Activated T-helper 1 cell treated with anti-CD3 and anti-CD28 coated beads, Interleukin-12 subunit alpha, Interleukin-12 subunit beta, Interleukin-2, Interleukin-4 antibody, amounts not matched to agents 30 ng/mL and 10 ng/mL and 1 ng/mL, durations not matched to agents 14 hours and 24 hours and 36 hours (primary cell): Measurements from ENCODE around the gene TIMM50. TPM values are rescaled to one million over a fixed set of nuclear protein-coding genes. Genes with fewer than 3 reads are reported as not detected.

Experiments
- DNase-seq: peaks from one replicate; pipeline ENCODE4 v3.0.0; 2021; ENCODE audit warnings: low spot score
- H3K27ac Mint-ChIP-seq: one replicate; pipeline ENCODE4 v1.8.0; 2021; ENCODE audit warnings: mild to moderate bottlenecking, mixed read lengths
- H3K27me3 Mint-ChIP-seq: one replicate; pipeline ENCODE4 v1.8.0; 2022; ENCODE audit warnings: mild to moderate bottlenecking, moderate library complexity, mixed read lengths; ENCODE audit not compliant: insufficient read depth
- H3K36me3 Mint-ChIP-seq: one replicate; pipeline ENCODE4 v1.8.0; 2021; ENCODE audit warnings: low read depth, mixed read lengths
- H3K4me1 Mint-ChIP-seq: one replicate; pipeline ENCODE4 v1.8.0; 2021; ENCODE audit warnings: low read depth, mixed read lengths
- H3K4me3 Mint-ChIP-seq: one replicate; pipeline ENCODE4 v1.8.0; 2021; ENCODE audit warnings: mild to moderate bottlenecking, moderate library complexity, mixed read lengths
- H3K9me3 Mint-ChIP-seq: one replicate; pipeline ENCODE4 v1.8.0; 2021; ENCODE audit warnings: mixed read lengths
- intact Hi-C: fragments of 100-400 bp; cut with micrococcal nuclease; formaldehyde crosslinking; loops from one replicate; pipeline ENCODE4 v1.15.1; 2024
- total RNA-seq: library from RNA; stranded (reverse); gene quantifications from 2 replicates; pipeline ENCODE4 v1.2.3, GENCODE V29; 2022

The TIMM50 gene
- total RNA-seq, 1 donor from 2014 or later, result 127 TPM

DNA sequence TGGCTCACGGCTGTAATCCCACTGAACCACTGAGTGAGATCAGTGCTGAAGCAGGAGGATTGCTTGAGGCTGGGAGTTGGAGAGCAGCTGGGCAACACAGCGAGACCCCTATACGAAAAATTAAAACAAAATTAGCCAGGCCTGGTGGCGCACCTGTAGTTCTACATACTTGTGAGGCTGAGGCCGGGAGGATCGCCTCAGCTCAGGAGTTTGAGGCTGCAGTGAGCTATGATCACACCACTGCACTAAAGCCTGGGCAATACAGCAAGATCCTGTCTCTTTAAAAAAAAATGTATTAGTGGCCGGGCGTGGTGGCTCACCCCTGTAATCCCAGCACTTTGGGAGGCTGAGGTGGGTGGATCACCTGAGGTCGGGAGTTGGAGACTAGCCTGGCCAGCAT lies 28.0 kb downstream of the TIMM50 start:
- DNase-seq, result no peak
- intact Hi-C loops, result no loop called here
- Mint-ChIP-seq H3K27me3 (peaks cover 57% of the 10 kb centered on the region), H3K9me3 (no peaks in the 10 kb centered on the region), H3K4me1 (peaks cover 11% of the 10 kb centered on the region), H3K27ac (no peak overlapping the region), H3K4me3 (no peak overlapping the region), H3K36me3 (no peaks in the 10 kb centered on the region)

DNA sequence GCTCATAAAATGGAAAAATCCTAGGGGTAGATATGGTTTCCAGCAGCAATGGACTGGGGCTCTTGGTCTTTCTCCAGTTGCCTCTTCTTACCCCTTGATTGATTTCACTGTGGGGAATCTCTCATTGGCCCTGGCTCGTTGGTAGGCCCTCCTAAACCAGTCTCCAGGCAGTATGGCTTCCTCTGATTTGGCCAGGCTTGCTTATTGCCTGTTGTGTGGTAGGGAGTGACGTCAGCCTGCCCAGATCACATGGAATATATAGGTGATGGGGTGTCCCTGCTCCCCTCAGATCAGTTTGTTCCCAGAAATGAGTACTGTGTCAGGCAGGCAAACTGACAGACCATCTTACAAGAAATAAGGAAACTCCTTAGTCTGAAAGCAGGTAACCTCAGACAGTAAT lies 28.6 kb downstream of the TIMM50 start:
- H3K36me3 Mint-ChIP-seq, result no peaks in the 10 kb centered on the region
- H3K4me1 Mint-ChIP-seq, result peaks cover 11% of the 10 kb centered on the region
- no peak for DNase-seq
- no peak overlapping the region for H3K27ac Mint-ChIP-seq
- no peak overlapping the region for H3K4me3 Mint-ChIP-seq
- intact Hi-C loops, result no loop called here
- H3K9me3 Mint-ChIP-seq, result no peaks in the 10 kb centered on the region
- peaks cover 57% of the 10 kb centered on the region for H3K27me3 Mint-ChIP-seq

DNA sequence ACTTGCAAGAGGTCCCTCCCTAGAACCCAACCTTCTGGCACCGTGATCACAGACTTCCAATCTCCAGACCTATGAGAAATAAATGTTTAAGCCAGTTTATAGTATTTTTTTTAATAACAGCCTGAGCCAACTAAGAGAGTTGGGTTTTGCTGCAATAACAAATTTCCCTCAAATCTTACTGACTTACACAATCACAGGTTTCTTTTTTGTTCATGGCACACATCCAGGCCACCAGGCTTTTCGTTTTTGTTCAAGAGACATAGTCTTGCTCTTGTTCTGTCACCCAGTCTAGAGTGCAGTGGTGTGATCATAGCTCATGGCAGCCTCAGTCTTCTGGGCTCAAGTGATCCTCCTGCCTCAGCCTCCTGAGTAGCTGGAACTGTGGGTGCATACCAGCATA lies 32.4 kb downstream of the TIMM50 start:
- H3K27ac Mint-ChIP-seq, result no peak overlapping the region
- peaks cover 12% of the 10 kb centered on the region for H3K4me1 Mint-ChIP-seq
- H3K27me3 Mint-ChIP-seq, result peaks cover 54% of the 10 kb centered on the region
- DNase-seq, result no peak
- peaks cover 6% of the 10 kb centered on the region for H3K36me3 Mint-ChIP-seq
- H3K4me3 Mint-ChIP-seq, result no peak overlapping the region
- no peaks in the 10 kb centered on the region for H3K9me3 Mint-ChIP-seq
- intact Hi-C loops, result no loop called here

DNA sequence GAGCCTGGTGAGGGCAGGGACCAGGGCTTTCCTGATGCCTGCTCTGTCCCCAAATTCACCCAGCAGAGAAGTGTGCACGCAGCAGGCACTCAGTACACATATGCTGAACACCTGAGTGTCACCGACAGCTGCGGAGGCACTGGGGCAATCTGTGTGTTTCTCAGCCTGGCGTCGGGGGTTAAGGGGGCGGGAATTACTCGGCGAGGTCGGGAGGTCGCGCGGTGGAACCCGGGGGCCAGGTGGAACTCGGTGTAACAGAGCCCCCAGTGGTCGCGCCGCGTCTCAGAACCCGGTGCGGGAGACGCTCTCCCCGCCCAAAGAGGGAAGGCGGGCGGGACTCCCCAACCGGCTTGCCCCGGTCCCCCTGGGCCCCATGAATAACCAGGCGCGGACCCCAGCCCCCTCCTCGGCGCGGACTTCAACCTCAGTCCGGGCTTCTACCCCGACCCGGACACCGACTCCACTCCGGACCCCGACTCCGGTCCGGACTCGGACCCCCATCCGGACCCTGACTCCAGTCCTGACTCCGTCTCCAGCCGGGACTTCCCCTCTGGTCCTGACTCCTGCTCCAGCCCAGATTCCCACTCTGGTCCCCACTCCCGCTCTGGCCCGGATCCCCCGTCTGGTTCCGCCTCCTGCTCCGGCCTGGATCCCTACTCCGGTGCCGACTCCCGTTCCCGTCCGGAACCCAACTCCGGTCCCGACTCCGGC lies 34.4 kb downstream of the TIMM50 start, which contains the start of gene SELENOV:
Gene SELENOV, plus strand, starts transcription at position 300 of the 711 bp plus-strand sequence. Its CDS starts 74 bp downstream, at position 374.
- peaks cover 9% of the 10 kb centered on the region for H3K4me1 Mint-ChIP-seq
- intact Hi-C loops, result loop anchor here (2.0 kb wide), 1 partner anchor 16 kb away; the partner anchor contains the start of gene DLL3
- peaks cover 6% of the 10 kb centered on the region for H3K36me3 Mint-ChIP-seq
- no peaks in the 10 kb centered on the region for H3K9me3 Mint-ChIP-seq
- H3K27me3 Mint-ChIP-seq, result peaks cover 43% of the 10 kb centered on the region
- peak within 1 kb of the TSS; percentile 60 for H3K4me3 Mint-ChIP-seq
- H3K27ac Mint-ChIP-seq, result no peak within 1 kb of the TSS
- DNase-seq, result no peak

DNA sequence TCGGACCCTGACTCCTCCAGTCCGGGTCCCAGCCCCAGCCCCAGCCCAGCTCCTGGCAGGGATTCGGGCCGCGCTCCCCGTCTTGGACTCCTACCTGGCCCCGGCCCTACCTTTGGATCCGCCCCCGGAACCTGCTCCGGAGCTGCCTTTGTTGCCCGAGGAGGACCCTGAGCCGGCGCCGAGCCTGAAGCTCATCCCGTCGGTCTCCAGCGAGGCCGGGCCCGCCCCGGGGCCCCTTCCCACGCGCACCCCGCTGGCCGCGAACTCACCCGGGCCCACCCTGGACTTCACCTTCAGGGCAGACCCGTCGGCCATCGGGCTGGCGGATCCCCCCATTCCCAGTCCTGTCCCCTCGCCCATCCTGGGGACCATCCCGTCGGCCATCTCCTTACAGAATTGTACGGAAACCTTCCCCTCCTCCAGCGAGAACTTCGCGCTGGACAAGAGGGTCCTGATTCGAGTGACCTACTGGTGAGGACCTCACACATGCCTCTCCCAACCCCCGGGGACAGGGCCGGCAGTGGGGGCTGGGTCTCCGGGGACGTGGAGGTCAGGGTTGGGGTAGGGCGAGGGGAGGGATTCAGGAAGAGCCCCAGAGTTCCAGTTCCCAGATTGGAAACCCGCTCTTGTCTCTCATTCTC lies 35.0 kb downstream of the TIMM50 start:
- Mint-ChIP-seq H3K27ac (no peak overlapping the region), H3K27me3 (peaks cover 43% of the 10 kb centered on the region), H3K9me3 (no peaks in the 10 kb centered on the region), H3K4me3 (peak overlapping the region; percentile 55), H3K36me3 (peaks cover 6% of the 10 kb centered on the region), H3K4me1 (peaks cover 9% of the 10 kb centered on the region)
- intact Hi-C loops, result loop anchor here (2.0 kb wide), 1 partner anchor 17 kb away; the partner anchor contains the start of gene DLL3
- DNase-seq, result no peak

DNA sequence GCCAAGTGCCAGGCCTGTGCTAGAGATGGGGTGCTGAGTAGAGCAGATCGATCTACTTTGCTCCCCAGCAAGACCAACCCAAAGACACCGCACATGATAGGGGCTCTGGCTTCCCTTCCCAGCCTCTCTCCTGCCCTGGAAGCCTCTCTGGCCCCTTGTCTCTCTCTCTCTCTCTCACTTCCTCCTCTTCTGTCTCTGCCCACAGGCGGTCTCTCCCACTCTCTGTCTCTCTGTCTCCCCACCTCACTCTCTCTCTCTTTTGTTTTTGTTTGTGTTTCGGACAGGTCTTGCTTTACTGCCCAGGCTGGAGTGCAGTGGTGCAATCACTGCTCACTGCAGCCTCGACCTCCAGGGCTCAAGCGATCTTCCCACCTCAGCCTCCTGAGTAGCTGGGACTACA lies 35.6 kb downstream of the TIMM50 start:
- peak overlapping the region; percentile 55 for H3K4me3 Mint-ChIP-seq
- H3K27me3 Mint-ChIP-seq, result peaks cover 43% of the 10 kb centered on the region

DNA sequence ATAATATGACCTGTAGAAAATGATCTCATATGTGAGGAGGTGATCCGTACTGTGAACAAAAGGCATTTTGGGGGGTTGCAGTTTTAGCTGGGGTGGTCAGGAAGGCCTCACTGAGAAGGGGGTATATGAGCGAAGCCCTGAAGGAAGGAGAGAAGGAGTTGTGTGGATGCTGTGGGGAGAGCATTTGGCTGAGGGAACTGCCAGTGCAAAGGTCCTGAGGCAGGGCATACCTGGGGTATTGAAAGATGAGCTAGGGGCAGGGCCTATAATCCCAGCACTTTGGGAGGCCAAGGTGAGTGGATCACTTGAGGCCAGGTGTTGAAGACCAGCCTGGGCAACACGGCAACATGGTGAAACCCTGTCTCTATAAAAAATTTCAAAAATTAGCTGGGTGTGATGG lies 36.8 kb downstream of the TIMM50 start:
- no peak overlapping the region for H3K27ac Mint-ChIP-seq
- intact Hi-C loops, result no loop called here
- H3K4me1 Mint-ChIP-seq, result peaks cover 9% of the 10 kb centered on the region
- DNase-seq, result no peak
- no peak overlapping the region for H3K4me3 Mint-ChIP-seq
- no peaks in the 10 kb centered on the region for H3K9me3 Mint-ChIP-seq
- peaks cover 41% of the 10 kb centered on the region for H3K27me3 Mint-ChIP-seq
- peaks cover 6% of the 10 kb centered on the region for H3K36me3 Mint-ChIP-seq

More for the DNA sequence above, 35.6 kb downstream of the TIMM50 start:
- intact Hi-C loops, result no loop called here
- no peak for DNase-seq
- Mint-ChIP-seq H3K36me3 (peaks cover 6% of the 10 kb centered on the region), H3K27ac (no peak overlapping the region), H3K4me1 (peaks cover 9% of the 10 kb centered on the region), H3K9me3 (no peaks in the 10 kb centered on the region)

- Mint-ChIP-seq H3K27me3 (peaks cover 33% of the 10 kb centered on the region), H3K27ac (no peak overlapping the region), H3K9me3 (no peaks in the 10 kb centered on the region), H3K4me3 (no peak overlapping the region), H3K36me3 (peaks cover 6% of the 10 kb centered on the region), H3K4me1 (peaks cover 9% of the 10 kb centered on the region)
- DNase-seq, result no peak
- intact Hi-C loops, result no loop called here
These were observed 37.8 kb downstream of the TIMM50 start for GRCh38 chr19:39518458-39518857.

DNA sequence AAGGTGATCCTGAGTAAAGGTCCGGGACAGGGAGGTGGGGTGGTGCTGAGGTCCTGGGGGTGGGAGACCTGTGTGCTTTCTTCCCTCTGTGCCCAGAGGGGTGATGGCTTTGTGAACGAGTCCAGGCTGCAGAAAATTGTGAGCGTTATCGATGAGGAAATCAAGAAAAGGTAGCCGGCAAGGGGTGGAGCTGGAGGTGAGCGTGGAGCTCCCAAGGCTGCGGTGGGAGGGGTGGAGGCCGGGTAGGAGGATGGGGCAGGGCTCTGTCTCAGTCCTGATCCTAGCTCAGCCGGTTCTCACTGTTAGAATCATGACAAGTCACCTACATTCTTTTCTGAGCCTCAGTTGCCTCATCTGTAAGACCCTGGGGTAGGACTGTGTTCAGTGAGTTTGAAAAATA lies 38.3 kb downstream of the TIMM50 start:
- H3K4me3 Mint-ChIP-seq, result no peak overlapping the region
- peaks cover 28% of the 10 kb centered on the region for H3K27me3 Mint-ChIP-seq
- no peak for DNase-seq
- H3K9me3 Mint-ChIP-seq, result no peaks in the 10 kb centered on the region
- H3K4me1 Mint-ChIP-seq, result peaks cover 9% of the 10 kb centered on the region
- H3K27ac Mint-ChIP-seq, result no peak overlapping the region
- intact Hi-C loops, result no loop called here
- H3K36me3 Mint-ChIP-seq, result peaks cover 6% of the 10 kb centered on the region

DNA sequence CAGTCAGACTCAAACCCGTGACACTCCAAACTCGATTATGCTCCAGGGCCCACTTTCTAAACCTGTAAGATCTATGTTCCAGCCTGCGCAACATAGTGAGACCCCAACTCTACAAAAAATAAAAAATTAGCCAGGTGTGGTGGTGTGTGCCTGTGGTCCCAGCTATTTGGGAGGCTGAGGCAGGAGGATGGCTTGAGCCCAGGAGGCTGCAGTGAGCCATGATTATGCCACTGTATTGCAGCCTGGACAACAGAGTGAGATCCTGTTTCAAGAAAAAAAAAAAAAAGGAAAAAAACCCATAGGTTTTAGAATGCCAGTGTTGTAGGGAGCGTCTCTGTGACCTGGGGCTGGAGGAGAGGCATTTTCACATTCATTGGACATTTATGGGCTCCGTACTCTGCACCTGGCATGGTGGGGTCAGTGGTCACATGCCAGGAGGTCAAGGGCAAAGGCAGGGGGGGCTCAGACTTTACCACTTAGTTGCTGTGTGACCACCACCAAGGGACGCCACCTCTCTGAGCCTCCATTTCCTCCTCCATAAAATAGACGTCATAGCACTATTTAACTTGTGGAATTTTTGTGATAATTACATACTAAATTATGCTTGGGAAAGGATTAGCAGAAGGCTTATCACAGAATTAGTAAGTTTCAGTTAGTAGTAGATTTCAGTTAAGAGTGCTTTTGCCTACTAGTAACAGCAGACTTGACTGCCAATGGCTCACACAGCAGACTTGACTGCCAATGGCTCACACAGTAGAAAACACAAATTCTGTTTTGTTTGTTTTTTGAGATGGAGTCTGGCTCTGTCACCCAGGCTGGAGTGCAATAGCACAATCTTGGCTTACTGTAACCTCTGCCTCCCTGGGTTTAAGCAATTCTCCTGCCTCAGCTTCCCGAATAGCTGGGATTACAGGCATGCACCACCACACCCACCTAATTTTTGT lies 40.2 kb downstream of the TIMM50 start:
- Mint-ChIP-seq H3K27me3 (peaks cover 16% of the 10 kb centered on the region), H3K4me1 (peaks cover 5% of the 10 kb centered on the region), H3K27ac (no peak overlapping the region), H3K4me3 (no peak overlapping the region), H3K9me3 (no peaks in the 10 kb centered on the region), H3K36me3 (peaks cover 4% of the 10 kb centered on the region)
- no peak for DNase-seq
- intact Hi-C loops, result no loop called here

DNA sequence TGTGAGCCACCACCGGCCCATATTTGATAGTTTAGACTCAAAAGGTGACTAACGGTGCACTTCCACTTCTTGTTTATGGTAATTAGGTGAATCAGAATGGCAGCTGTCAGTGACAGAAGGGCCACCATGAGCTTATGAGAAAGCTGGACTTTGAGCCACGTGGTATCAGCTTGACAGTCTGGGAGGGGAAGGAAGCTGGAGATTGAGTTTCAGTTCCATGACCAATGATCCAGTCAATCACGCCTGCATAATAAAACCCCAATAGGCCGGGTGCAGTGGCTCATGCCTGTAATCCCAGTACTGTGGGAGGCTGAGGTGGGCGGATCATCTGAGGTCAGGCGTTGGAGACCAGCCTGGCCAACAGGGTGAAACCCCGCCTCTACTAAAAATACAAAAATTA lies 43.9 kb downstream of the TIMM50 start:
- no peak overlapping the region for H3K4me3 Mint-ChIP-seq
- no peak for DNase-seq
- peaks cover 5% of the 10 kb centered on the region for H3K36me3 Mint-ChIP-seq
- no peaks in the 10 kb centered on the region for H3K9me3 Mint-ChIP-seq
- intact Hi-C loops, result no loop called here
- no peak overlapping the region for H3K27ac Mint-ChIP-seq
- H3K27me3 Mint-ChIP-seq, result no peaks in the 10 kb centered on the region
- H3K4me1 Mint-ChIP-seq, result peaks cover 4% of the 10 kb centered on the region

- DNase-seq, result no peak
- Mint-ChIP-seq H3K27me3 (no peaks in the 10 kb centered on the region), H3K27ac (no peak overlapping the region), H3K36me3 (peaks cover 5% of the 10 kb centered on the region), H3K9me3 (no peaks in the 10 kb centered on the region), H3K4me3 (no peak overlapping the region), H3K4me1 (peaks cover 4% of the 10 kb centered on the region)
- intact Hi-C loops, result no loop called here
These were observed 44.6 kb downstream of the TIMM50 start for GRCh38 chr19:39525205-39525604.
